GM21515 (cell line): ENCODE results near the gene OGDH.
A peak's percentile ranks its signal among the peaks of the same experiment; 100 is the strongest.
"Not testable (repeated sequence)": the region's sequence is repeated elsewhere in the genome, so short reads cannot be mapped to it uniquely, and the experiment has no call there.

Experiments used
- ATAC-seq: cut with Tn5 transposase; IDR thresholded peaks from one replicate; pipeline ENCODE4 v1.9.1; 2021; ENCODE audit not compliant: unreplicated experiment

Gene OGDH

GRCh38 chr7:44580945-44581878 is 25.2 kb upstream of the OGDH start:
- peak; percentile 27 for ATAC-seq

- peak; percentile 84 for ATAC-seq
Observed at GRCh38 chr7:44581879-44582603, 24.4 kb upstream of the OGDH start, which contains the start of gene TMED4. TMED4 (minus strand) TSS chr7:44582231; CDS start chr7:44582206, 25 bp downstream.

GRCh38 chr7:44583146-44583865 is 23.1 kb upstream of the OGDH start:
- ATAC-seq: no peak

- no peak for ATAC-seq
Observed at GRCh38 chr7:44587843-44588711, 18.4 kb upstream of the OGDH start.

- ATAC-seq: no peak
Observed at GRCh38 chr7:44590910-44591309, 15.5 kb upstream of the OGDH start.

- ATAC-seq: no peak
Observed at GRCh38 chr7:44595934-44596635, 10.3 kb upstream of the OGDH start.

- ATAC-seq: not testable (repeated sequence)
Observed at GRCh38 chr7:44597181-44597580, 9.2 kb upstream of the OGDH start.

- ATAC-seq: no peak
Observed at GRCh38 chr7:44599222-44599621, 7.2 kb upstream of the OGDH start.

GRCh38 chr7:44602576-44602910 is 3.9 kb upstream of the OGDH start:
- no peak for ATAC-seq

- no peak for ATAC-seq
Observed at GRCh38 chr7:44603193-44603592, 3.2 kb upstream of the OGDH start.

- no peak for ATAC-seq
Observed at GRCh38 chr7:44604941-44605340, 1.5 kb upstream of the OGDH start.

- ATAC-seq: no peak
Observed at GRCh38 chr7:44607141-44608068, 978 bp downstream of the OGDH start.

GRCh38 chr7:44608916-44609648 is 2.7 kb downstream of the OGDH start:
- ATAC-seq: no peak

- no peak for ATAC-seq
Observed at GRCh38 chr7:44609829-44610228, 3.4 kb downstream of the OGDH start.

GRCh38 chr7:44615149-44615611 is 8.8 kb downstream of the OGDH start:
- ATAC-seq: no peak

GRCh38 chr7:44615793-44616192 is 9.4 kb downstream of the OGDH start:
- no peak for ATAC-seq

- ATAC-seq: no peak
Observed at GRCh38 chr7:44616545-44616944, 10.1 kb downstream of the OGDH start.
